ENCODE results near the gene UBA3. TPM values are rescaled to one million over a fixed set of nuclear protein-coding genes. Genes with fewer than 3 reads are reported as not detected.

The UBA3 gene
- total and polyA plus RNA-seq, 5 experiments from 2014 or later = 35.1 to 80.1 (median 49.1) TPM

GRCh38 chr3:69116162-69116561, 36.0 kb upstream of the UBA3 start:
- POLR2A ChIA-PET = no interaction called here
- peaks cover 0 to 2% (median 0%) of the 10 kb centered on the region in 5 donors for H3K27me3 Mint-ChIP-seq
- no peak for ATAC-seq
- no peaks in the 10 kb centered on the region for H3K9me3 Mint-ChIP-seq
- no peak overlapping the region for H3K4me3 Mint-ChIP-seq
- DNase-seq = no peak
- no peak overlapping the region for H3K27ac Mint-ChIP-seq
- H3K36me3 Mint-ChIP-seq = no peaks in the 10 kb centered on the region
- H3K4me1 Mint-ChIP-seq = peaks cover 4 to 13% (median 6%) of the 10 kb centered on the region in 4 donors

- H3K27me3 Mint-ChIP-seq = peaks cover 0 to 2% (median 0%) of the 10 kb centered on the region in 5 donors
- H3K4me1 Mint-ChIP-seq = peaks cover under 1 to 11% (median 4%) of the 10 kb centered on the region in 4 donors
- H3K27ac Mint-ChIP-seq = no peak overlapping the region
- DNase-seq (no peak), ATAC-seq (no peak)
- no peak overlapping the region for H3K4me3 Mint-ChIP-seq
- no peaks in the 10 kb centered on the region for H3K36me3 Mint-ChIP-seq
- no peaks in the 10 kb centered on the region for H3K9me3 Mint-ChIP-seq
- POLR2A ChIA-PET = no interaction called here
Measured at GRCh38 chr3:69115731-69116130, 35.6 kb upstream of the UBA3 start.

GRCh38 chr3:69113536-69113935, 33.4 kb upstream of the UBA3 start:
- Mint-ChIP-seq H3K27me3 (no peaks in the 10 kb centered on the region), H3K4me3 (no peak overlapping the region)

GRCh38 chr3:69110941-69111546, 30.9 kb upstream of the UBA3 start:
- Mint-ChIP-seq H3K27ac (peak overlapping the region in 4 of 10 donors; percentile 18 to 77 (median 42)), H3K27me3 (no peaks in the 10 kb centered on the region), H3K4me3 (no peak overlapping the region), H3K36me3 (peaks cover 0 to 4% (median 0%) of the 10 kb centered on the region in 3 donors), H3K4me1 (peaks cover 0 to 17% (median 5%) of the 10 kb centered on the region in 4 donors), H3K9me3 (no peaks in the 10 kb centered on the region)
- no peak for ATAC-seq
- DNase-seq = no peak
- POLR2A ChIA-PET = no interaction called here

More at GRCh38 chr3:69113536-69113935, 33.4 kb upstream of the UBA3 start:
- Mint-ChIP-seq H3K9me3 (no peaks in the 10 kb centered on the region), H3K36me3 (no peaks in the 10 kb centered on the region), H3K4me1 (peaks cover 0 to 15% (median 4%) of the 10 kb centered on the region in 4 donors), H3K27ac (peak overlapping the region in 1 of 10 donors; percentile 49)
- POLR2A ChIA-PET = interaction anchor here (0.6 kb wide), 1 partner anchor 50 kb away, joined by 3 read pairs; no protein-coding TSS in a partner anchor
- no peak for ATAC-seq
- no peak for DNase-seq

GRCh38 chr3:69108811-69109210, 28.6 kb upstream of the UBA3 start:
- DNase-seq (no peak), ATAC-seq (no peak)
- POLR2A ChIA-PET = interaction anchor here (1.2 kb wide), 1 partner anchor 9 kb away, joined by 8 read pairs; no protein-coding TSS in a partner anchor
- no peaks in the 10 kb centered on the region for H3K27me3 Mint-ChIP-seq
- H3K4me1 Mint-ChIP-seq = peaks cover 7 to 27% (median 13%) of the 10 kb centered on the region in 4 donors
- peaks cover 0 to 27% (median 7%) of the 10 kb centered on the region in 3 donors for H3K36me3 Mint-ChIP-seq
- H3K27ac Mint-ChIP-seq = peak overlapping the region in 7 of 10 donors; percentile 5 to 69 (median 21)
- no peaks in the 10 kb centered on the region for H3K9me3 Mint-ChIP-seq
- no peak overlapping the region for H3K4me3 Mint-ChIP-seq

GRCh38 chr3:69107841-69108240, 27.7 kb upstream of the UBA3 start:
- H3K36me3 Mint-ChIP-seq = peaks cover 0 to 36% (median 12%) of the 10 kb centered on the region in 3 donors
- POLR2A ChIA-PET = no interaction called here
- no peaks in the 10 kb centered on the region for H3K9me3 Mint-ChIP-seq
- DNase-seq (no peak), ATAC-seq (no peak)
- H3K27ac Mint-ChIP-seq = peak overlapping the region in 9 of 10 donors; percentile 2 to 88 (median 35)
- no peaks in the 10 kb centered on the region for H3K27me3 Mint-ChIP-seq
- peaks cover 10 to 30% (median 16%) of the 10 kb centered on the region in 4 donors for H3K4me1 Mint-ChIP-seq
- H3K4me3 Mint-ChIP-seq = no peak overlapping the region

- ATAC-seq = no peak
- peaks cover 0 to 51% (median 25%) of the 10 kb centered on the region in 3 donors for H3K36me3 Mint-ChIP-seq
- H3K27ac Mint-ChIP-seq = peak overlapping the region in 5 of 10 donors; percentile 0 to 69 (median 29)
- no peaks in the 10 kb centered on the region for H3K9me3 Mint-ChIP-seq
- no peaks in the 10 kb centered on the region for H3K27me3 Mint-ChIP-seq
- no peak for DNase-seq
- no peak overlapping the region for H3K4me3 Mint-ChIP-seq
- POLR2A ChIA-PET = interaction anchor here (0.6 to 1.5 kb wide), 3 partner anchors 10 to 17 kb away, joined by 3 to 5 read pairs (median 3); no protein-coding TSS in a partner anchor
- peaks cover 10 to 43% (median 24%) of the 10 kb centered on the region in 4 donors for H3K4me1 Mint-ChIP-seq
Measured at GRCh38 chr3:69105320-69105719, 25.2 kb upstream of the UBA3 start.

- H3K9me3 Mint-ChIP-seq = no peaks in the 10 kb centered on the region
- no peak for DNase-seq
- no peak for ATAC-seq
- H3K36me3 Mint-ChIP-seq = peaks cover 0 to 56% (median 29%) of the 10 kb centered on the region in 3 donors
- POLR2A ChIA-PET = interaction anchor here (1.0 to 1.5 kb wide), 3 partner anchors 9 to 52 kb away, joined by 3 to 5 read pairs (median 3); partner anchors contain the start of gene TMF1
- peaks cover 15 to 50% (median 30%) of the 10 kb centered on the region in 4 donors for H3K4me1 Mint-ChIP-seq
- no peak overlapping the region for H3K4me3 Mint-ChIP-seq
- peak overlapping the region in 7 of 10 donors; percentile 7 to 76 (median 67) for H3K27ac Mint-ChIP-seq
- no peaks in the 10 kb centered on the region for H3K27me3 Mint-ChIP-seq
Measured at GRCh38 chr3:69104586-69104985, 24.4 kb upstream of the UBA3 start.

- Mint-ChIP-seq H3K27me3 (no peaks in the 10 kb centered on the region), H3K4me1 (peaks cover 19 to 54% (median 39%) of the 10 kb centered on the region in 4 donors), H3K4me3 (no peak overlapping the region), H3K27ac (peak overlapping the region in 5 of 10 donors; percentile 9 to 82 (median 30)), H3K36me3 (peaks cover 0 to 61% (median 31%) of the 10 kb centered on the region in 3 donors), H3K9me3 (no peaks in the 10 kb centered on the region)
- POLR2A ChIA-PET = no interaction called here
- ATAC-seq (no peak), DNase-seq (no peak)
Measured at GRCh38 chr3:69103123-69103522, 23.0 kb upstream of the UBA3 start.

- no peaks in the 10 kb centered on the region for H3K9me3 Mint-ChIP-seq
- ATAC-seq (no peak), DNase-seq (no peak)
- peaks cover 0 to 65% (median 34%) of the 10 kb centered on the region in 3 donors for H3K36me3 Mint-ChIP-seq
- POLR2A ChIA-PET = interaction anchor here (1.4 kb wide), 1 partner anchor 18 kb away, joined by 6 read pairs; the partner anchor contains the start of gene ARL6IP5
- peak overlapping the region in 9 of 10 donors; percentile 29 to 85 (median 69) for H3K27ac Mint-ChIP-seq
- H3K4me1 Mint-ChIP-seq = peaks cover 23 to 59% (median 42%) of the 10 kb centered on the region in 4 donors
- no peak overlapping the region for H3K4me3 Mint-ChIP-seq
- no peaks in the 10 kb centered on the region for H3K27me3 Mint-ChIP-seq
Measured at GRCh38 chr3:69102384-69102783, 22.2 kb upstream of the UBA3 start.

- ATAC-seq (no peak), DNase-seq (no peak)
- Mint-ChIP-seq H3K4me3 (peak overlapping the region in 4 of 10 donors; percentile 3 to 58 (median 27)), H3K27ac (peak overlapping the region in 9 of 10 donors; percentile 55 to 89 (median 83)), H3K27me3 (no peaks in the 10 kb centered on the region), H3K4me1 (peaks cover 38 to 80% (median 65%) of the 10 kb centered on the region in 4 donors), H3K36me3 (peaks cover 0 to 64% (median 34%) of the 10 kb centered on the region in 3 donors), H3K9me3 (no peaks in the 10 kb centered on the region)
- POLR2A ChIA-PET = interaction anchor here (1.2 to 1.8 kb wide), 2 partner anchors 9 to 47 kb away, joined by 5 to 8 read pairs; partner anchors contain the start of gene TMF1
Measured at GRCh38 chr3:69099576-69099975, 19.4 kb upstream of the UBA3 start.

- DNase-seq (no peak), ATAC-seq (no peak)
- Mint-ChIP-seq H3K9me3 (no peaks in the 10 kb centered on the region), H3K4me3 (peak overlapping the region in 9 of 10 donors; percentile 11 to 64 (median 53)), H3K36me3 (peaks cover 0 to 55% (median 19%) of the 10 kb centered on the region in 3 donors), H3K4me1 (peaks cover 36 to 85% (median 71%) of the 10 kb centered on the region in 4 donors), H3K27ac (peak overlapping the region; percentile 79 to 98 (median 91)), H3K27me3 (no peaks in the 10 kb centered on the region)
- POLR2A ChIA-PET = interaction anchor here (1.4 kb wide), 1 partner anchor 11 kb away, joined by 5 read pairs; no protein-coding TSS in a partner anchor
Measured at GRCh38 chr3:69097407-69098086, 17.4 kb upstream of the UBA3 start.

Data from naive thymus-derived CD8-positive, alpha-beta T cell (primary cell).